Esophagus muscularis mucosa (tissue), 4 donors: ENCODE measurements around the gene NR2E3. TPM values are rescaled to one million over a fixed set of nuclear protein-coding genes. Genes with fewer than 3 reads are reported as not detected.

Source experiments
- DNase-seq: peaks from one replicate; pipeline ENCODE4 v3.0.0-alpha.2; 2017; ENCODE audit errors: extremely low spot score
- H3K27ac ChIP-seq, 4 donors: fragments of 200-600 bp; sonication (generic); replicated peaks in 1 of 4; 1 replicate in 3 of 4; 2 replicates in 1 of 4; pipeline ENCODE4 v1.5.1; 2016 to 2019; ENCODE audit warnings: mild to moderate bottlenecking in 1 of 4
- H3K27me3 ChIP-seq, 4 donors: fragments of 200-600 bp; sonication (generic); one replicate each; pipeline versions ENCODE4 v1.5.1 to v1.6.0; 2016 to 2019
- H3K36me3 ChIP-seq, 4 donors: fragments of 200-600 bp; sonication (generic); one replicate each; pipeline ENCODE4 v1.5.1; 2016 to 2019
- H3K4me1 ChIP-seq, 4 donors: fragments of 200-600 bp; sonication (generic); one replicate each; pipeline ENCODE4 v1.5.1; 2016 to 2019
- H3K4me3 ChIP-seq, 4 donors: fragments of 200-600 bp; sonication (generic); 1 replicate in 2 of 4; 2 replicates in 2 of 4; pipeline ENCODE4 v1.5.1; 2016 to 2019; ENCODE audit warnings: mild to moderate bottlenecking in 4 of 4, moderate library complexity in 1 of 4
- H3K9me3 ChIP-seq, 4 donors: fragments of 200-600 bp; sonication (generic); 1 replicate in 3 of 4; 2 replicates in 1 of 4; pipeline ENCODE4 v1.5.1; 2016 to 2019
- CTCF ChIP-seq, 3 experiments: fragments of 200-600 bp in 2 of 3; fragments of 450-650 bp in 1 of 3; sonication (generic) in 2 of 3; IDR thresholded peaks; one replicate each; pipeline ENCODE4 v1.5.1; 2017 to 2019; ENCODE audit warnings: antibody characterized with exemption in 3 of 3, mild to moderate bottlenecking in 2 of 3, moderate library complexity in 1 of 3
- EP300 ChIP-seq: sonication (generic); formaldehyde crosslinking; IDR thresholded peaks from one replicate; pipeline ENCODE4 v1.6.1; 2017; ENCODE audit warnings: antibody characterized with exemption
- POLR2A ChIP-seq: fragments of 450-650 bp; IDR thresholded peaks from one replicate; pipeline ENCODE4 v1.6.1; 2017; ENCODE audit warnings: antibody characterized with exemption, moderate library complexity, mild to moderate bottlenecking, low read depth
- POLR2AphosphoS5 ChIP-seq, 2 donors: sonication (generic); formaldehyde crosslinking; IDR thresholded peaks; one replicate each; pipeline ENCODE4 v1.6.1; 2017; ENCODE audit warnings: antibody characterized with exemption in 2 of 2
- WGBS: methylation state at CpG from one replicate; pipeline ENCODE4 v1.1.5; 2018; 5-methylcytosine and 5-hydroxymethylcytosine counted together
- intact Hi-C: fragments of 100-400 bp; cut with DNase I; formaldehyde crosslinking; loops from one replicate; pipeline ENCODE4 v1.15.1; 2023
- total RNA-seq, 4 donors: library from RNA; depleted of rRNA; stranded (reverse); fragments of >200 nt; gene quantifications; one replicate each; pipeline versions ENCODE4 v1.1.0 to v1.2.1, GENCODE V29; 2016

The NR2E3 gene
- total RNA-seq, 4 donors from 2014 or later = not detected

GRCh38 chr15:71811752-71812735 is 1.7 kb downstream of the NR2E3 start:
- Histone ChIP-seq H3K9me3 (no peaks in the 10 kb centered on the region), H3K36me3 (no peaks in the 10 kb centered on the region), H3K27me3 (no peaks in the 10 kb centered on the region), H3K27ac (no peak overlapping the region), H3K4me3 (no peak overlapping the region), H3K4me1 (peaks cover 0 to 14% (median 4%) of the 10 kb centered on the region in 4 donors)
- 98% methylated on average over 8 of the region's 38 CpGs for WGBS
- intact Hi-C loops = no loop called here
- TF ChIP-seq POLR2A (no peak), POLR2AphosphoS5 (IDR thresholded peaks at IDR 0.05) (no peak), EP300 (no peak), CTCF (IDR thresholded peaks at IDR 0.05) (no peak)
- DNase-seq = peak; percentile 78

GRCh38 chr15:71812966-71813722 is 2.8 kb downstream of the NR2E3 start:
- Histone ChIP-seq H3K27ac (no peak overlapping the region), H3K9me3 (no peaks in the 10 kb centered on the region), H3K36me3 (no peaks in the 10 kb centered on the region), H3K4me1 (peaks cover 0 to 7% (median 0%) of the 10 kb centered on the region in 4 donors), H3K27me3 (no peaks in the 10 kb centered on the region), H3K4me3 (no peak overlapping the region)
- TF ChIP-seq POLR2A = no peak
- TF ChIP-seq POLR2AphosphoS5 (IDR thresholded peaks at IDR 0.05) = no peak
- DNase-seq = peak; percentile 82
- intact Hi-C loops = no loop called here
- 90% methylated on average over 7 of the region's 16 CpGs for WGBS

GRCh38 chr15:71813723-71814470 is 3.5 kb downstream of the NR2E3 start:
- no peaks in the 10 kb centered on the region for H3K36me3 ChIP-seq
- no peak overlapping the region for H3K4me3 ChIP-seq
- H3K27ac ChIP-seq = no peak overlapping the region
- peaks cover 0 to 5% (median 0%) of the 10 kb centered on the region in 4 donors for H3K4me1 ChIP-seq
- peak; percentile 88 for DNase-seq
- no peak for TF ChIP-seq POLR2A
- TF ChIP-seq CTCF (IDR thresholded peaks at IDR 0.05) = no peak
- TF ChIP-seq EP300 = no peak
- TF ChIP-seq POLR2AphosphoS5 (IDR thresholded peaks at IDR 0.05) = no peak
- intact Hi-C loops = no loop called here
- no peaks in the 10 kb centered on the region for H3K27me3 ChIP-seq
- H3K9me3 ChIP-seq = no peaks in the 10 kb centered on the region
- WGBS = 93% methylated on average over 6 of the region's 9 CpGs

GRCh38 chr15:71815301-71815700 is 4.9 kb downstream of the NR2E3 start:
- TF ChIP-seq CTCF (IDR thresholded peaks at IDR 0.05) = no peak
- TF ChIP-seq POLR2A = no peak
- Histone ChIP-seq H3K36me3 (no peaks in the 10 kb centered on the region), H3K27me3 (no peaks in the 10 kb centered on the region), H3K4me1 (peaks cover 0 to 5% (median 0%) of the 10 kb centered on the region in 4 donors), H3K27ac (no peak overlapping the region), H3K4me3 (no peak overlapping the region), H3K9me3 (peaks cover 0 to 3% (median 0%) of the 10 kb centered on the region in 4 donors)
- intact Hi-C loops = no loop called here
- WGBS = 95% methylated on average over 3 of the region's 3 CpGs
- peak; percentile 14 for DNase-seq
